K562 (cell line): ENCODE measurements around the gene MAML1.

Source experiments
- CHD2 ChIP-seq: IDR thresholded peaks from 2 replicates; pipeline ENCODE4 v1.6.1; 2011; ENCODE audit warnings: low read depth, low read length
- CREM ChIP-seq: IDR thresholded peaks from 2 replicates; pipeline ENCODE4 v1.6.1; 2014; ENCODE audit warnings: antibody characterized with exemption, low read depth
- CTCF ChIP-seq, 3 experiments: IDR thresholded peaks in 2 of 3; conservative IDR thresholded peaks in 1 of 3; 2 replicates each; pipeline ENCODE4 v1.5.1; 2011 to 2012; ENCODE audit warnings: low read length in 3 of 3, mild to moderate bottlenecking in 3 of 3, control low read depth in 2 of 3, improper control_type of control experiment in 1 of 3, inconsistent platforms in 1 of 3, low read depth in 1 of 3, mixed read lengths in 1 of 3, moderate library complexity in 1 of 3; ENCODE audit not compliant: insufficient read depth in 2 of 3
- GABPA ChIP-seq: fragments of 200-800 bp; sonication (Bioruptor generic); conservative IDR thresholded peaks from 2 replicates; pipeline ENCODE4 v1.6.1; 2016; ENCODE audit warnings: low read depth, missing genetic modification characterization, missing compliant biosample characterization
- KLF10 ChIP-seq: fragments of 250-450 bp; sonication (Bioruptor Pico); IDR thresholded peaks from 2 replicates; pipeline ENCODE4 v1.6.1; 2021; ENCODE audit warnings: matching md5 sums
- MAZ ChIP-seq, 2 experiments: fragments of 450-650 bp in 1 of 2; sonication (generic) in 1 of 2; formaldehyde crosslinking; IDR thresholded peaks in 1 of 2; conservative IDR thresholded peaks in 1 of 2; 2 replicates each; pipeline versions ENCODE4 v1.4.0 to v1.5.0; 2020; ENCODE audit warnings: mild to moderate bottlenecking in 1 of 2, missing genetic modification reagents in 1 of 2
- POLR2A ChIP-seq: fragments of 450-650 bp; conservative IDR thresholded peaks from 2 replicates; pipeline ENCODE4 v1.6.1; 2016
- SMAD1 ChIP-seq: fragments of 150-350 bp; IDR thresholded peaks from 2 replicates; pipeline ENCODE4 v1.6.1; 2014; ENCODE audit warnings: low read length, low read depth; ENCODE audit not compliant: partially characterized antibody
- TAF1 ChIP-seq: IDR thresholded peaks from 2 replicates; pipeline ENCODE4 v1.6.1; 2011; ENCODE audit warnings: mild to moderate bottlenecking, low read length, moderate library complexity; ENCODE audit not compliant: insufficient read depth, control insufficient read depth, severe bottlenecking; ENCODE audit errors: extremely low read depth
- TEAD4 ChIP-seq, 2 experiments: sonication (generic) in 1 of 2; formaldehyde crosslinking in 1 of 2; IDR thresholded peaks; 2 replicates each; pipeline versions ENCODE4 v1.6.1 to v1.8.0; 2012 to 2022; ENCODE audit warnings: borderline replicate concordance in 1 of 2, inconsistent platforms in 1 of 2, low read length in 1 of 2, mild to moderate bottlenecking in 1 of 2, missing genetic modification reagents in 1 of 2
- ZNF134 ChIP-seq: fragments of 250-450 bp; sonication (Bioruptor Pico); conservative IDR thresholded peaks from 2 replicates; pipeline ENCODE4 v1.4.0; 2020
- ZNF146 ChIP-seq: IDR thresholded peaks from one replicate; pipeline ENCODE4 v1.6.1; 2018; ENCODE audit warnings: missing compliant biosample characterization; ENCODE audit not compliant: unreplicated experiment
- ZNF551 ChIP-seq: fragments of 250-450 bp; sonication (Bioruptor Pico); IDR thresholded peaks from 2 replicates; pipeline ENCODE4 v1.5.0; 2021; ENCODE audit warnings: mild to moderate bottlenecking, moderate library complexity
- ZNF57 ChIP-seq: fragments of 450-650 bp; formaldehyde crosslinking; IDR thresholded peaks from 2 replicates; pipeline ENCODE4 v1.4.0; 2020; ENCODE audit warnings: mild to moderate bottlenecking, moderate library complexity

- no peak for TF ChIP-seq ZNF146
- TF ChIP-seq CREM: no peak
- no peak for TF ChIP-seq ZNF134 (CRISPR knock-in tag)
- no peak for TF ChIP-seq CTCF (IDR thresholded peaks at IDR 0.05 in 2 of 3, conservative IDR thresholded peaks at IDR 0.05 in 1 of 3; ENCODE audit: insufficient read depth in 2 of 3, low read depth in 1 of 3, low read length in 3 of 3)
- no peak for TF ChIP-seq KLF10 (CRISPR knock-in tag)
- TF ChIP-seq MAZ (CRISPR knock-in tag; conservative IDR thresholded peaks at IDR 0.05 in 1 of 2, IDR thresholded peaks at IDR 0.05 in 1 of 2): no peak
- no peak for TF ChIP-seq ZNF551 (CRISPR knock-in tag)
- no peak for TF ChIP-seq POLR2A
- TF ChIP-seq ZNF57: no peak
- TF ChIP-seq SMAD1: no peak
- TF ChIP-seq TEAD4 (IDR thresholded peaks at IDR 0.05; ENCODE audit: low read length): no peak
- TF ChIP-seq TEAD4 (CRISPR knock-in tag; IDR thresholded peaks at IDR 0.05; ENCODE audit: borderline replicate concordance): no peak
- no peak for TF ChIP-seq TAF1
- no peak for TF ChIP-seq CHD2
- TF ChIP-seq GABPA (tag): no peak
Measured at GRCh38 chr5:179727106-179727505, 5.5 kb upstream of the MAML1 start.
